Fibroblast of pulmonary artery (primary cell): ENCODE data around the gene ADAM10.

ENCODE experiments used
- DNase-seq: peaks from one replicate; pipeline ENCODE4 v3.0.0-alpha.2; 2010; ENCODE audit warnings: low read depth
- H3K4me3 ChIP-seq: replicated peaks from 2 replicates; pipeline ENCODE4 v1.5.1; 2011; ENCODE audit warnings: low read depth, mild to moderate bottlenecking, control low read depth, low read length, moderate library complexity
- TF ChIP-seq, protein P1 (sequence below): IDR thresholded peaks from 2 replicates; pipeline ENCODE4 v1.5.1; 2011; ENCODE audit warnings: mild to moderate bottlenecking, control low read depth, low read length, inconsistent platforms; ENCODE audit errors: missing control alignments

ADAM10 gene

DNA sequence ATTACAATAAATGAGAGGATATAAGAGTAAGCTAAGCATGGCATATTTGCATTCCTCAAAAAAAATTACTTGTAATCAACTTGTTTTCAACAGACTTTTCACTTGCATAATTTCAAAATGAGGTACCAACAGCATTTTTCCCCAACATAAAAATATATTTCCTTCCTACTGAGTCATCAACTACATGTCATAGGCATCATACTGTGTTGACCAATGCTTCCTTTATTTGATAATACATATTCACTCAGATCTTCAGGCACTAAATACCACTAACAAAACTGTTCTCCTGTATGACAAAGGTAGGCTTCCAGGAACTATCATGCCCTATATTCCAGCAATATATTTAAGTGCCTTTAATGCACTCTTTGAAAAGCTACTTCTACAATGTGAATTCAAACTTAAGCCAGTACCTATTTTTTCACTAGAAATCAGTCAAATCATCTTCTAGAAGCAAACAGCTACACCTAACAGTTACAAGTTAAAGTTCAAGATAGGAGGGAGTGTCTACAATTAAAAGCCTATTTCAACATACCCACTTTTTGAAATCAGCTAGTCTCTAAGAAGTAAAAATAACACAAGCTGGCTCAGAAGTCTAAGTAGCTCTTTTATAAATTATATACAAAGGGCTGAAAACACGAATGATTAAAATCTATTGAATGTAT is 11.3 kb downstream of the ADAM10 start:
- DNase-seq = peak; percentile 76
- no peak overlapping the region for H3K4me3 ChIP-seq
- TF ChIP-seq, protein P1, sequence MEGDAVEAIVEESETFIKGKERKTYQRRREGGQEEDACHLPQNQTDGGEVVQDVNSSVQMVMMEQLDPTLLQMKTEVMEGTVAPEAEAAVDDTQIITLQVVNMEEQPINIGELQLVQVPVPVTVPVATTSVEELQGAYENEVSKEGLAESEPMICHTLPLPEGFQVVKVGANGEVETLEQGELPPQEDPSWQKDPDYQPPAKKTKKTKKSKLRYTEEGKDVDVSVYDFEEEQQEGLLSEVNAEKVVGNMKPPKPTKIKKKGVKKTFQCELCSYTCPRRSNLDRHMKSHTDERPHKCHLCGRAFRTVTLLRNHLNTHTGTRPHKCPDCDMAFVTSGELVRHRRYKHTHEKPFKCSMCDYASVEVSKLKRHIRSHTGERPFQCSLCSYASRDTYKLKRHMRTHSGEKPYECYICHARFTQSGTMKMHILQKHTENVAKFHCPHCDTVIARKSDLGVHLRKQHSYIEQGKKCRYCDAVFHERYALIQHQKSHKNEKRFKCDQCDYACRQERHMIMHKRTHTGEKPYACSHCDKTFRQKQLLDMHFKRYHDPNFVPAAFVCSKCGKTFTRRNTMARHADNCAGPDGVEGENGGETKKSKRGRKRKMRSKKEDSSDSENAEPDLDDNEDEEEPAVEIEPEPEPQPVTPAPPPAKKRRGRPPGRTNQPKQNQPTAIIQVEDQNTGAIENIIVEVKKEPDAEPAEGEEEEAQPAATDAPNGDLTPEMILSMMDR = no peak

- TF ChIP-seq, protein P1 = no peak
- no peak overlapping the region for H3K4me3 ChIP-seq
- DNase-seq = no peak
These were observed 12.2 kb downstream of the ADAM10 start for GRCh38 chr15:58737298-58737697.

DNA sequence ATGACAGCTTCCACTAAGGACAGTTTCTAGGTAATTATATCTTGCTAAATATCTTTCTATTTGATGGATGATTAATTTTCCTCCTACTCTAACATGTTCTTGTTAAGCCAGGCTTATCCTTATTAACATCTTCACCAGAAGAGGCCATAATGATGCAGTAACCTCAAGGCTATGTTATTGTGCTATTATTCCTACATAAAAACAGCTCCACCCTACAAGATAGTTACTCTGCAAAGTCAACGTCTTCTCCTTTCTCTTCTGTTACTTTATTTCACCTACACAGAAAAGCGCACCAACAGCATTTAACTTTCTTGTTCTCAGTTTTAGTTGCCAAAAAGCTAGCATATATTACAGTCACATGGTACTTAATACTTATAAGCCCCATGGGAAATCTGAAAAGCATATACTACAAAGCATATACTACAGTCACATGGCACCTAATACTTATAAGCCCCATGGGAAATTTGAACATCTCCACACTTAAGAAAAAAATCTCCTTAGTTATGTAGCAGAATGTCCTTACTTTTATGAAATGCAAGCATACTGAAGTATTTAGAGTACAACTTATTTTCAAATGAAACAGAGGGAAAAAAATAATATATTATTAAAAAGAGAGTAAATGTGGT is 13.4 kb downstream of the ADAM10 start:
- TF ChIP-seq, protein P1 = no peak
- DNase-seq = no peak
- H3K4me3 ChIP-seq = no peak overlapping the region

GRCh38 chr15:58734859-58735258 is 14.6 kb downstream of the ADAM10 start:
- no peak for DNase-seq
- no peak overlapping the region for H3K4me3 ChIP-seq
- TF ChIP-seq, protein P1 = no peak

GRCh38 chr15:58732625-58733363 is 16.7 kb downstream of the ADAM10 start:
- H3K4me3 ChIP-seq = no peak overlapping the region
- TF ChIP-seq, protein P1 = no peak
- DNase-seq = no peak

DNA sequence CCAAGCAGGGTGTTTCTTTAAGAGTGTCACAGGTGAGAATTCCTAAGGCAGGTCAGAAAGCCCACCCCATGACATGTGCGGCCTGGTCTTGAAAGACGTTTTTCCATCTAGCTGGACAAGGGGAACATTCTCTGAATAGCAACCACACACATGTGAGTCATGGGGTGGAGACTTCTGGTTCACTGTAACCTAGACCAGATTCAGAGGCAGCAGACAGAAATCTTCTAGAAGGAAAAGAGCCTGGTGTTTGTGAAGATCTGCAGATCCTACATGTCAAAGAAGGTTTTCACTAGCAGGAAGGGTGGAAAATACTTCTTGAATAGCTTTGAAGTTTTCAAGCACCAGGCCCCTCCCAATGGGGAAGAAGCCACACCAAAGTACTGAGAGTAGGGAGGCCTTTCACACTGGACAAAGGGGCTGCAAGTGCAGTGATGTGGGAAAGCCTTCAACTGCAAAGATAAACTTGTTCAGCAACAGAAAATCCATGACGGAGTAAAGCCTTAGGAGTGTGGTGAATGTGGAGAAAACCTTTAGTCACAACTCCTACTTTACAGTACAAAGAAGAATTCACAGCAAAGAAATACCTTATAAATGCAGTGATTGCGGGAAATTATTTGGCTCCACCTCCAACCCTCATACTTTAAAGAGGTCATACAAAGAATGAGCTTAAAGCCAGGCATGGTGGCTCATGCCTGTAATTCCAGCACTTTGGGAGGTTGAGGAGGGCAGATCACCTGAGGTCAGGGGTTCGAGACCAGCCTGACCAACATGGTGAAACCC is 17.6 kb downstream of the ADAM10 start:
- H3K4me3 ChIP-seq = no peak overlapping the region
- peak; percentile 75 for DNase-seq
- TF ChIP-seq, protein P1 = no peak
